ENCODE measurements around the gene PRDM5. TPM values are rescaled to one million over a fixed set of nuclear protein-coding genes. Genes with fewer than 3 reads are reported as not detected.
A peak's percentile ranks its signal among the peaks of the same experiment; 100 is the strongest.

The PRDM5 gene
- total RNA-seq, 6 donors from 2014 or later, result 8.0 to 28.3 (median 18.9) TPM

GRCh38 chr4:120939693-120940092 is 17.2 kb upstream of the PRDM5 start:
- Histone ChIP-seq H3K27me3 (no peaks in the 10 kb centered on the region), H3K36me3 (no peaks in the 10 kb centered on the region), H3K4me1 (no peaks in the 10 kb centered on the region), H3K4me3 (no peak overlapping the region), H3K9me3 (no peaks in the 10 kb centered on the region), H3K27ac (no peak overlapping the region)
- DNase-seq, result no peak
- TF ChIP-seq EP300 (IDR thresholded peaks at IDR 0.05) (no peak), POLR2A (IDR thresholded peaks at IDR 0.05) (no peak), POLR2AphosphoS5 (IDR thresholded peaks at IDR 0.05) (no peak), CTCF (IDR thresholded peaks at IDR 0.05) (no peak)
- ATAC-seq (ENCODE audit: low FRiP score in 2 of 2), result no peak

- Histone ChIP-seq H3K4me1 (no peaks in the 10 kb centered on the region), H3K4me3 (no peak overlapping the region), H3K36me3 (no peaks in the 10 kb centered on the region), H3K27ac (no peak overlapping the region), H3K9me3 (no peaks in the 10 kb centered on the region), H3K27me3 (no peaks in the 10 kb centered on the region)
- TF ChIP-seq EP300 (IDR thresholded peaks at IDR 0.05), result no peak
- 82 to 96% methylated on average over 1 of the region's 1 CpG for WGBS, 2 donors
- DNase-seq, result no peak
- ATAC-seq (ENCODE audit: low FRiP score in 2 of 2), result no peak
Observed at GRCh38 chr4:120929847-120930246, 7.3 kb upstream of the PRDM5 start.

GRCh38 chr4:120927801-120928409 is 5.4 kb upstream of the PRDM5 start:
- DNase-seq (no peak), ATAC-seq (ENCODE audit: low FRiP score in 2 of 2) (no peak)
- H3K27ac ChIP-seq, result no peak overlapping the region
- no peaks in the 10 kb centered on the region for H3K9me3 ChIP-seq
- H3K4me3 ChIP-seq, result no peak overlapping the region
- no peaks in the 10 kb centered on the region for H3K36me3 ChIP-seq
- no peak for TF ChIP-seq POLR2A (IDR thresholded peaks at IDR 0.05)
- no peak for TF ChIP-seq EP300 (IDR thresholded peaks at IDR 0.05)
- H3K27me3 ChIP-seq, result no peaks in the 10 kb centered on the region
- H3K4me1 ChIP-seq, result no peaks in the 10 kb centered on the region

GRCh38 chr4:120926358-120927025 is 4.0 kb upstream of the PRDM5 start:
- WGBS, 2 donors, result 72 to 81% methylated on average over 3 of the region's 3 CpGs
- Histone ChIP-seq H3K4me3 (no peak overlapping the region), H3K9me3 (no peaks in the 10 kb centered on the region), H3K27ac (no peak overlapping the region), H3K36me3 (no peaks in the 10 kb centered on the region), H3K4me1 (peaks cover under 1 to 9% (median 1%) of the 10 kb centered on the region in 4 donors), H3K27me3 (peaks cover 0 to 10% (median 0%) of the 10 kb centered on the region in 4 donors)
- no peak for DNase-seq
- TF ChIP-seq EP300 (IDR thresholded peaks at IDR 0.05) (no peak), POLR2AphosphoS5 (IDR thresholded peaks at IDR 0.05) (no peak), CTCF (IDR thresholded peaks at IDR 0.05) (no peak)
- no peak for ATAC-seq (ENCODE audit: low FRiP score in 2 of 2)

- Histone ChIP-seq H3K27ac (no peak overlapping the region), H3K9me3 (no peaks in the 10 kb centered on the region), H3K36me3 (no peaks in the 10 kb centered on the region), H3K4me3 (no peak overlapping the region), H3K27me3 (peaks cover 0 to 10% (median 0%) of the 10 kb centered on the region in 4 donors), H3K4me1 (peaks cover 6 to 17% (median 11%) of the 10 kb centered on the region in 4 donors)
- WGBS, 2 donors, result 89 to 90% methylated on average over 3 of the region's 3 CpGs
- no peak for TF ChIP-seq CTCF (IDR thresholded peaks at IDR 0.05)
- TF ChIP-seq EP300 (IDR thresholded peaks at IDR 0.05), result no peak
- TF ChIP-seq POLR2A (IDR thresholded peaks at IDR 0.05), result no peak
- no peak for TF ChIP-seq POLR2AphosphoS5 (IDR thresholded peaks at IDR 0.05)
- DNase-seq, result no peak
- ATAC-seq (ENCODE audit: low FRiP score in 2 of 2), result no peak
Observed at GRCh38 chr4:120924931-120925330, 2.4 kb upstream of the PRDM5 start.

- WGBS, 2 donors, result 15 to 20% methylated on average over 12 of the region's 12 CpGs
- Histone ChIP-seq H3K9me3 (no peaks in the 10 kb centered on the region), H3K27me3 (peaks cover 0 to 10% (median 0%) of the 10 kb centered on the region in 4 donors), H3K4me3 (peak overlapping the region in 3 of 4 donors; percentile 74 to 86 (median 75)), H3K36me3 (no peaks in the 10 kb centered on the region), H3K4me1 (peaks cover 14 to 31% (median 19%) of the 10 kb centered on the region in 4 donors), H3K27ac (peak overlapping the region; percentile 93 to 99 (median 95))
- no peak for TF ChIP-seq CTCF (IDR thresholded peaks at IDR 0.05)
- no peak for TF ChIP-seq POLR2AphosphoS5 (IDR thresholded peaks at IDR 0.05)
- no peak for TF ChIP-seq POLR2A (IDR thresholded peaks at IDR 0.05)
- TF ChIP-seq EP300 (IDR thresholded peaks at IDR 0.05), result no peak
- ATAC-seq (ENCODE audit: low FRiP score in 2 of 2), result no peak
- DNase-seq, result no peak
Observed at GRCh38 chr4:120923207-120923522, 639 bp upstream of the PRDM5 start.
